ENCODE results near the gene SBNO1. TPM values are rescaled to one million over a fixed set of nuclear protein-coding genes. Genes with fewer than 3 reads are reported as not detected.

SBNO1 gene
- total and polyA plus RNA-seq, 2 donors (not counting 1 experiment from before 2014, with no cell fraction given): 5.9 to 47.5 TPM

GRCh38 chr12:123391546-123392343 is 27.1 kb upstream of the SBNO1 start:
- no peaks in the 10 kb centered on the region for H3K27me3 ChIP-seq (replicated peaks in 1 of 4; ENCODE audit: control extremely low read depth in 1 of 4, control insufficient read depth in 3 of 4, insufficient read depth in 4 of 4, low read length in 3 of 4)
- no peak for DNase-seq
- H3K4me3 ChIP-seq (ENCODE audit: control extremely low read depth in 1 of 5, extremely low read depth in 1 of 5, insufficient read depth in 1 of 5, low read depth in 2 of 5, low read length in 4 of 5): no peak overlapping the region
- peaks cover 6% of the 10 kb centered on the region for H4K20me1 ChIP-seq (ENCODE audit: control insufficient read depth, insufficient read depth, low read length, poor library complexity, severe bottlenecking)
- intact Hi-C loops (cut with micrococcal nuclease): no loop called here
- no peak overlapping the region for H3K27ac ChIP-seq (ENCODE audit: low read length in 2 of 2)
- H3K9me3 Mint-ChIP-seq (ENCODE audit: insufficient read depth): no peaks in the 10 kb centered on the region
- ChIA-PET CTCF (interaction anchor here (0.5 to 2.0 kb wide), 3 partner anchors 26 to 68 kb away, joined by 3 to 6 read pairs (median 3); no protein-coding TSS in a partner anchor), POLR2A (interaction anchor here (0.8 kb wide), 1 partner anchor 14 kb away, joined by 6 read pairs; no protein-coding TSS in a partner anchor)
- no peak overlapping the region for H3K27ac Mint-ChIP-seq
- no peak overlapping the region for H3K4me3 Mint-ChIP-seq
- H3K9me3 ChIP-seq (ENCODE audit: control extremely low read depth in 1 of 3, control insufficient read depth in 2 of 3, insufficient read depth in 1 of 3, low read length in 2 of 3): no peaks in the 10 kb centered on the region
- peaks cover 69% of the 10 kb centered on the region for H3K79me2 ChIP-seq (ENCODE audit: control insufficient read depth, insufficient read depth, low read length)
- no peak overlapping the region for H3K4me2 ChIP-seq (replicated peaks; ENCODE audit: low read depth, low read length, poor library complexity, severe bottlenecking)
- WGBS (ENCODE audit: insufficient coverage): 90% methylated on average over 7 of the region's 8 CpGs
- TF ChIP-seq CTCF (IDR thresholded peaks at IDR 0.05) (no peak), EZH2 (IDR thresholded peaks at IDR 0.05; ENCODE audit: borderline replicate concordance, insufficient read depth, low read depth, low read length, poor library complexity, severe bottlenecking) (no peak)
- H3K36me3 ChIP-seq (replicated peaks in 1 of 2; ENCODE audit: control extremely low read depth in 1 of 2, control insufficient read depth in 1 of 2, extremely low read depth in 1 of 2, insufficient read depth in 2 of 2, low read length in 1 of 2): peaks cover 14 to 44% of the 10 kb centered on the region in 2 experiments
- H3K4me1 ChIP-seq (ENCODE audit: control insufficient read depth in 2 of 2, insufficient read depth in 2 of 2, low read length in 2 of 2): peaks cover 17 to 25% of the 10 kb centered on the region in 2 donors
- ATAC-seq (ENCODE audit: low read depth): no peak
- H3K4me1 Mint-ChIP-seq: peaks cover 26% of the 10 kb centered on the region
- no peak overlapping the region for H2AFZ ChIP-seq (ENCODE audit: insufficient read depth, low read depth, low read length, poor library complexity, severe bottlenecking)
- H3K27me3 Mint-ChIP-seq: no peaks in the 10 kb centered on the region
- H3K9ac ChIP-seq (ENCODE audit: low read length): no peak overlapping the region
